Left ventricle myocardium inferior (tissue), 1 donor: Measurements from ENCODE around the gene CEP170B. TPM values are rescaled to one million over a fixed set of nuclear protein-coding genes. Genes with fewer than 3 reads are reported as not detected.
A peak's percentile ranks its signal among the peaks of the same experiment; 100 is the strongest.
"Not testable (repeated sequence)": the region's sequence is repeated elsewhere in the genome, so short reads cannot be mapped to it uniquely, and the experiment has no call there.

Source experiments
- DNase-seq: peaks from one replicate; pipeline ENCODE4 v3.0.0-alpha.2; 2020
- H3K27ac ChIP-seq: fragments of 200-600 bp; replicated peaks from 2 replicates; pipeline ENCODE4 v1.8.0; 2021
- H3K27me3 ChIP-seq: fragments of 200-600 bp; 2 replicates; pipeline ENCODE4 v1.8.0; 2021; ENCODE audit warnings: low read depth
- H3K36me3 ChIP-seq: fragments of 200-600 bp; 2 replicates; pipeline ENCODE4 v1.8.0; 2021
- H3K4me1 ChIP-seq: fragments of 200-600 bp; 2 replicates; pipeline ENCODE4 v1.8.0; 2021
- H3K4me3 ChIP-seq: fragments of 200-600 bp; 2 replicates; pipeline ENCODE4 v1.8.0; 2021; ENCODE audit warnings: mild to moderate bottlenecking, moderate library complexity
- H3K9me3 ChIP-seq: fragments of 200-600 bp; replicated peaks from 2 replicates; pipeline ENCODE4 v1.8.0; 2021
- intact Hi-C: fragments of 100-400 bp; cut with micrococcal nuclease; formaldehyde crosslinking; loops from one replicate; pipeline ENCODE4 v1.11.0; 2022
- total RNA-seq: library from RNA; stranded (reverse); fragmentation: NEBNext Ultra II Directional; extraction: Animal tissue kit (Norgen Biotek cat#: 25700); gene quantifications from one replicate; pipeline ENCODE4 v1.2.1, GENCODE V29; 2021
- TF ChIP-seq, protein P1 (sequence below): fragments of 200-600 bp; IDR thresholded peaks from 2 replicates; pipeline ENCODE4 v1.8.0; 2021; ENCODE audit warnings: antibody characterized with exemption, mild to moderate bottlenecking, borderline replicate concordance
- donor health status: DM: no; HTN: yes; CAD: no; lungs with severe emphysema.

The CEP170B gene
- total RNA-seq, 1 donor from 2014 or later, result 11.7 TPM

DNA sequence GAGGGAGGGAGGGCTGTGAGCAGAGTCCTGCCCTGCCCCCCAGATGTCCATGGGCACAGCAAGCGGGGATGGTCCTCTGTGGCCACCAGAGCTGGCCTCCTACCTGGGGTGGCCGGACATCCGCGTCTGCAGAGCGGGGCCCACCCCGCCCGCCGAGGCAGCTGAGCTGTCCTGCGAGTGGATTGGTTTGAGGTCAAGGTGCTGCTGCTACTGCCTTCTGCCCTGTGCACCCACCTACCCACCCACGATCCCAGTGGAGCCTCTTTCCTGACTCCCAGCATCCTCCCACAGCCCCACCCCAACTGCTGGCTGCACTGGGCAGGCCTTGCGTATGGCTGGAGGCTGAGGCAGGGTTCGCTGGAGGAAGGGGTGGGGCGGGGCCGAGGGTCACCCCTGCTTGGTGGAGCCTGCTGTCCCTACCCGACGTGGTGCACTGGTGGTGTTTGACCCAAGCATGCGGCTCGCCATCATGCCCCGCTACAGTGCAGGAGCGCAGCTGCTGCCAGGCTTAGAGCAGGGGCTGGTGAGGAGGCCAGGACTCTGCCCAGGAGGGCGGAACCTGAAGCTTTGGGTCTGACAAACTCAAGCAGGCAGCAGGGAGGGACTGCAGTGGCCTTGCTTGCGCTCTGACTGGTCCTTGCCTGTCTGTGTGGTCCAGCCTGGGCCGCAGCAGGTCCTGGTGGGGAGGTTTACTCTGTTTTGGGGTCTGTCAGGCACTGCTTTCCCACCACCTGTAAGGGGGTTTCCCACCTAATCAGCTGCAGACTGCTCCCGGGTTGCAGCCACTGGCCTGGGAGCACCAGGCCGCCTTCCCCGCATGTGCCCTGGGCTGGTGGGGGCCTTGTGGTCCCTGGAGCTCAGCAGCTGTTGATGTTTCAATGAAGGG, 23.7 kb downstream of the CEP170B start:
- TF ChIP-seq, protein P1, sequence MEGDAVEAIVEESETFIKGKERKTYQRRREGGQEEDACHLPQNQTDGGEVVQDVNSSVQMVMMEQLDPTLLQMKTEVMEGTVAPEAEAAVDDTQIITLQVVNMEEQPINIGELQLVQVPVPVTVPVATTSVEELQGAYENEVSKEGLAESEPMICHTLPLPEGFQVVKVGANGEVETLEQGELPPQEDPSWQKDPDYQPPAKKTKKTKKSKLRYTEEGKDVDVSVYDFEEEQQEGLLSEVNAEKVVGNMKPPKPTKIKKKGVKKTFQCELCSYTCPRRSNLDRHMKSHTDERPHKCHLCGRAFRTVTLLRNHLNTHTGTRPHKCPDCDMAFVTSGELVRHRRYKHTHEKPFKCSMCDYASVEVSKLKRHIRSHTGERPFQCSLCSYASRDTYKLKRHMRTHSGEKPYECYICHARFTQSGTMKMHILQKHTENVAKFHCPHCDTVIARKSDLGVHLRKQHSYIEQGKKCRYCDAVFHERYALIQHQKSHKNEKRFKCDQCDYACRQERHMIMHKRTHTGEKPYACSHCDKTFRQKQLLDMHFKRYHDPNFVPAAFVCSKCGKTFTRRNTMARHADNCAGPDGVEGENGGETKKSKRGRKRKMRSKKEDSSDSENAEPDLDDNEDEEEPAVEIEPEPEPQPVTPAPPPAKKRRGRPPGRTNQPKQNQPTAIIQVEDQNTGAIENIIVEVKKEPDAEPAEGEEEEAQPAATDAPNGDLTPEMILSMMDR, result no peak
- Histone ChIP-seq H3K27me3 (no peaks in the 10 kb centered on the region), H3K36me3 (peaks cover 37% of the 10 kb centered on the region), H3K27ac (no peak overlapping the region), H3K4me3 (no peak overlapping the region), H3K9me3 (no peaks in the 10 kb centered on the region), H3K4me1 (no peaks in the 10 kb centered on the region)
- intact Hi-C loops, result no loop called here
- DNase-seq, result peak; percentile 9

DNA sequence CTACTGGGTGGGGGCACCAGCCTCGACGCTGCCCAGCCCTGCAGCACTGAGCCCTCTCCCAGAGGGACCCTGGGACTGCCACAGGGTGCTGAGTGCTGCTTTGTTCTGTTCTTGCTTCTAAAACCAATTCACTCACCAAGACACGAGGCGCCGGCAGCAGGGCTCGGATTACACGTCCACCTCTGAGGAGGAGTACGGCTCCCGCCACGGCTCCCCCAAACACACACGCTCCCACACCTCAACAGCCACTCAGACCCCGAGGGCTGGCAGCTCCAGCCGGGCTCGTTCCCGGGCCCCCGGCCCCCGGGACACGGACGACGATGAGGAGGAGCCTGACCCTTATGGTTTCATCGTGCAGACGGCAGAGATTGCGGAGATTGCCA, 24.3 kb downstream of the CEP170B start:
- TF ChIP-seq, protein P1, result no peak
- Histone ChIP-seq H3K4me3 (no peak overlapping the region), H3K27ac (no peak overlapping the region), H3K4me1 (peaks cover 3% of the 10 kb centered on the region), H3K9me3 (no peaks in the 10 kb centered on the region), H3K27me3 (no peaks in the 10 kb centered on the region), H3K36me3 (peaks cover 32% of the 10 kb centered on the region)
- peak; percentile 11 for DNase-seq
- intact Hi-C loops, result no loop called here

DNA sequence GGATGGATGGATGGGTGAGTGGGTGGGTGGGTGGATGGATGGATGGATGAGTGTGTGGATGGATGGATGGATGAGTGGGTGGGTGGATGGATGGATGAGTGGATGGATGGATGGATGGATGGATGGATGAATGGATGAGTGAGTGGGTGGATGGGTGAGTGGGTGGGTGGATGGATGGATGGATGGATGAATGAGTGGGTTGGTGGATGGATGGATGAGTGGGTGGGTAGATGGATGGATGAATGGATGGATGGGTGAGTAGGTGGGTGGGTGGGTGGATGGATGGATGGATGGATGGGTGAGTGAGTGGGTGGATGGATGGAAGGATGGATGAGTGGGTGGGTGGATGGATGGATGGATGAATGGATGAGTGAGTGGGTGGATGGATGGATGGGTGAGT, 25.2 kb downstream of the CEP170B start:
- H3K27me3 ChIP-seq, H3K4me3 ChIP-seq, H3K27ac ChIP-seq, H3K9me3 ChIP-seq, DNase-seq, intact Hi-C loops: not testable (repeated sequence)
- peaks cover 12% of the 10 kb centered on the region for H3K4me1 ChIP-seq
- peaks cover 29% of the 10 kb centered on the region for H3K36me3 ChIP-seq

DNA sequence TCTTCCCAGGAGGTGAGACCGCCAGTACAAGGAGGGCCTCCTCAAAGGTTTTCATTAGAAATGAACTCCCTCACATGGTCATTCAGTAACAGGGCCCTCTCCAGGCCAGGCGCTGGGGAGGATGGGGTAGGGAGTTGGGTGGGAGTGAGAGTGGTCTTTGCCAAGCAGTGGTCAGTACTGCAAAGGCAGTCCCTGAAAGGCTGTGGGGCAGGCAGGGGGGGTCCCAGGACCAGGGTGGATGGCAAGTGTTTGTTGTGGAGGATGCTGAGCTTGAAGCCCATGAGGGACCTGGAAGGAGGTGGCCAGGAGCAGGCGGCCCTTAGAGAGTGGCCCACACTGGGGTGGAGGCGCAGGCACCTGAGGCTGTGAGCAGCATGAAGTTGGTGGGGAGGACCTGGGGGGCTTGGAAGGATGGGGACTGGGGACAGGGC, 26.1 kb downstream of the CEP170B start:
- peaks cover 20% of the 10 kb centered on the region for H3K36me3 ChIP-seq
- no peaks in the 10 kb centered on the region for H3K9me3 ChIP-seq
- H3K4me1 ChIP-seq, result peaks cover 20% of the 10 kb centered on the region
- TF ChIP-seq, protein P1, result no peak
- no peaks in the 10 kb centered on the region for H3K27me3 ChIP-seq
- H3K4me3 ChIP-seq, result no peak overlapping the region
- intact Hi-C loops, result no loop called here
- H3K27ac ChIP-seq, result no peak overlapping the region
- peak; percentile 9 for DNase-seq

DNA sequence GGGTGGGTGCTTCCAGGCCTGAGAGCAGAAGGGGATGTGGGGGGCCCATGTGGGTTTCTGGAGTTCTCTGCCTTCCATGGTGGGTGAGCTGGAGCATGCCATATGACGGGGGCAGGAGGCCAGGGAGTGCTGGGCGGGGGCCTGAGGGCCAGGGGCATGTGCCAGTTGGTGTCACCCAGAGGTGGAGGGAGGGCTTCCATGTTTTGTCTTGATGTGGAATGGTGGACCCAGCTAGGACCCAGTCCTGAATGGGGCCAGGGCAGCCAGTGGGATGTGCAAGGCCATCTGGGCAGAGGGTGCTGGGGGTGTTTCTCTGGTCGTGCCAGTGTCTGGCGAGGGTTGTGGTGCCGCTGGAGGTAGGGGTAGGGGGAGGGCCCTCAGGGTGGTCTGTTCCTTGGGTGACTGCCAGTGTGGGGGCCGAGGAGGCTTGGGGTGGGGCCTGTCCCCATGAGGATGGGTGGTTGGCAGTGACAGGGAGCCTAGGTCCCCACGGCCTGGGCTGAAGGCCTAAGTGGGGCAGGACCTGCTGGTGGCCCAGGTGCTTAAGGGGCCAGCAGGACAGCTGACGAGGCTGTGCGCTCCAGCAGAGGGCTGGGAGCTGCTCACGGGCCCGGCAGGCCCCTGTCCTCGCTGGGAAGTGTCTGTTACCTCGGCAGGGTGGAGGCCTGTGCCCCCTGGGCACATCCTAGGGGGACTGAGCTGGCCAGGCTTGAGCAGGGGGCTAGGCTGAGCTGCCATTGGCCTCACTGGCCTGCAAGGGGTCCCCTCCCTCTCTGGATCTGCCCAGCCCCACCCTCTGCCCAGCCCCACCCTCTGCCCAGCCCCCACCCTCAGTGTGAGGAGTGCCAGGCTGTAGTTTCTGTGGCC, 26.8 kb downstream of the CEP170B start:
- peak; percentile 14 for DNase-seq
- H3K4me1 ChIP-seq, result peaks cover 21% of the 10 kb centered on the region
- peaks cover 13% of the 10 kb centered on the region for H3K36me3 ChIP-seq
- H3K9me3 ChIP-seq, result no peaks in the 10 kb centered on the region
- H3K4me3 ChIP-seq, result no peak overlapping the region
- intact Hi-C loops, result no loop called here
- H3K27ac ChIP-seq, result no peak overlapping the region
- TF ChIP-seq, protein P1, result no peak
- H3K27me3 ChIP-seq, result no peaks in the 10 kb centered on the region
